ENCODE measurements around the gene ERMP1. TPM values are rescaled to one million over a fixed set of nuclear protein-coding genes. Genes with fewer than 3 reads are reported as not detected.

Gene ERMP1
- total RNA-seq, 2 experiments from 2014 or later = 23.5 to 27.1 TPM

DNA sequence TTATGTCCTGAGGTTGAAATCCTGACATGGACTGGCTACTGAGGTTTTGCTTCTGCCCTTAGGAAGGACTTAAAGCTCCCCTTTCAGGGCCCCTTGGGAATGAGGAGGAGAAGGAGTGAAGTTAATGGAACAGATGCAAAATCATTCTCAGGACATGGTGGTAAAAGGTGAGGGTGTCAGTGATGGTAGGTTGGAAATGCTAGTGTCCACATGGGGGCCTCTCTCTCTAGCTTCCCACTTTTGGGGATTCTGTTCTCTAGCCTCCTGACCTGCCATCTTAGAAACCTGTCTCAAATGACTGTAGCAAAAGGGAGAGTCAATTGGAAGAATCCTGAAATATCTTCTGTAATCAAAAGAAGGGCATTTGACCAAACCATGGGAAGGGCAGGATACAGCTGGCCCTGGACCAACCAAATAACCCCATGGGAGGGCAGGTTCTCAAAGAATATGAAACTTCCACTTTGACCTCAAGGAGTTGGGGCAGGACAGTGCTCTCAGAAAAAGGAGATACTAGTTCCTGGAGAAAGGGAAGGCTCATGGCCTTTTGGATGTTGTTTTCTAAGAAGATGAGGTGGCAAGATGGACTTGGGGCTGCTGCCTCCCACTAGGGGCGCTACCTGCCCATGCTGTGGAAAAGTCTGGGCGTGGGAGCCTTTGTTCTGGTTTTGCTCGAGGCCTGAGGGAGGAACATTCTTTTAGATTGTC lies 36.5 kb upstream of the ERMP1 start:
- H3K36me3 Mint-ChIP-seq (ENCODE audit: low read depth) = no peaks in the 10 kb centered on the region
- H3K9me3 Mint-ChIP-seq = no peaks in the 10 kb centered on the region
- H3K27me3 Mint-ChIP-seq (ENCODE audit: low read depth) = no peaks in the 10 kb centered on the region
- H3K27ac Mint-ChIP-seq = no peak overlapping the region
- peak; percentile 40 for DNase-seq
- CTCF ChIA-PET = interaction anchor here (0.8 to 1.6 kb wide), 4 partner anchors 12 to 125 kb away, joined by 3 to 4 read pairs (median 4); no protein-coding TSS in a partner anchor
- intact Hi-C loops (cut with micrococcal nuclease) = no loop called here
- H3K4me3 Mint-ChIP-seq = no peak overlapping the region
- peaks cover 9% of the 10 kb centered on the region for H3K4me1 Mint-ChIP-seq (ENCODE audit: low read depth)

DNA sequence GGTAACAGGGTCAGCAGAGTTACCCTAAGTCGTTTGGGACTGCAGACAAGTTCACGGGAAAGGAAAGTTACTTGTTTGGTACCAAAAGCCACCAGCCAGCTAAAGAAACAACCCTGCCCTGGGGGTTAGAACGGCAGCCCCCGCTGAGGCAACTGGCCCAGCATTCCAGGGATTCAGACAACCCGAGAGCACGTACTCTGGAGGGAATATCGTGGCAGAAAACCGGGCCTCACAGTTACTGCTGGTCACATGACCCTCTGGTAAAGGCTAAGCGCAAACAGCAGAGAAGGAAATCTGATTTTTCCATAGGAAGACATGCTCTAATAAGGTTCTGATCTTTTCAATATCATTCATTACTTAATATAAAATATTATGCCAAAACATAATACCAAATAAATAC lies 35.3 kb upstream of the ERMP1 start:
- Mint-ChIP-seq H3K27me3 (ENCODE audit: low read depth) (no peaks in the 10 kb centered on the region), H3K9me3 (no peaks in the 10 kb centered on the region), H3K27ac (no peak overlapping the region), H3K4me1 (ENCODE audit: low read depth) (peaks cover 1% of the 10 kb centered on the region), H3K4me3 (no peak overlapping the region), H3K36me3 (ENCODE audit: low read depth) (no peaks in the 10 kb centered on the region)
- intact Hi-C loops (cut with micrococcal nuclease) = no loop called here
- CTCF ChIA-PET = interaction anchor here (0.7 kb wide), 1 partner anchor 112 kb away, joined by 3 read pairs; no protein-coding TSS in a partner anchor
- no peak for DNase-seq

DNA sequence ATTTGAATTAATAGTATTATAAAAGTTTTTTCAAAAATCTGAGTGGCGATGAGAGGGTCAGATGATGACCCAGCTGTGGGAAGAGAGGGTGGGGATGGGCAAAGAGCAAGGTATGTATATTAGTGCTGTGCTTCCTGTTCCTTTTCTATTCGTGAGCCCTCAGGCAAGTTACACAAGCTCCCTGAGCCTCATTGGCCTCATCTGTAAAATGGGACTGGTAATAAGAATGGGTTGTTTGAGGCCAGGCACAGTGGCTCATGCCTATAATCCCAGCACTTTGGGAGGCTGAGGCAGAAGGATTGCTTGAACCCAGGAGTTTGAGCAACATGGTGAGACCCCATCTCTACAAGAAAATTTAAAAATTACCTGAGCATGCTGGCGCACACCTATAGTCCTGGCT lies 33.8 kb upstream of the ERMP1 start:
- Mint-ChIP-seq H3K9me3 (no peaks in the 10 kb centered on the region), H3K4me1 (ENCODE audit: low read depth) (peaks cover 1% of the 10 kb centered on the region), H3K27me3 (ENCODE audit: low read depth) (no peaks in the 10 kb centered on the region), H3K27ac (no peak overlapping the region), H3K4me3 (no peak overlapping the region), H3K36me3 (ENCODE audit: low read depth) (no peaks in the 10 kb centered on the region)
- intact Hi-C loops (cut with micrococcal nuclease) = no loop called here
- CTCF ChIA-PET = no interaction called here
- DNase-seq = no peak

DNA sequence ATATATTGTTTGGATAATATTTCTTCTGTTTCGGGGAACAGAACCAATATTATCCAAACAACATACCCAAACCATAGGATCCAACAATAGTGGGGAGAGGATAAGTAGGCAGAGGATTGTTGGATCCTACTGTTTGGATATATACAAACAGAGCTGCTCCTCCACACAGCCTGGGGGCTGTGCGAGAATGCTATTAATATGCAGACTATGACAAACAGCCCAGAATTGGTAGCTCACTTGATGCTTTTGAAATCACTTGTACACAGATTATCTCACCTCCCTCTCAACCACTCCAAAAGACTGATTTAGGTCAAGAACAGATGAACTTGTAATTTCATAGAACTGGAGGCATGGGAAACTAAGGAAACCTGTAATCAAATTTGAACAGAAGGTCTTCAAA lies 33.4 kb upstream of the ERMP1 start:
- no peaks in the 10 kb centered on the region for H3K9me3 Mint-ChIP-seq
- H3K36me3 Mint-ChIP-seq (ENCODE audit: low read depth) = no peaks in the 10 kb centered on the region
- no peak overlapping the region for H3K27ac Mint-ChIP-seq
- H3K27me3 Mint-ChIP-seq (ENCODE audit: low read depth) = no peaks in the 10 kb centered on the region
- no peak for DNase-seq
- no peak overlapping the region for H3K4me3 Mint-ChIP-seq
- intact Hi-C loops (cut with micrococcal nuclease) = no loop called here
- H3K4me1 Mint-ChIP-seq (ENCODE audit: low read depth) = peaks cover 1% of the 10 kb centered on the region
- CTCF ChIA-PET = no interaction called here

GRCh38 chr9:5864446-5864845 lies 31.5 kb upstream of the ERMP1 start:
- Mint-ChIP-seq H3K27ac (no peak overlapping the region), H3K4me1 (ENCODE audit: low read depth) (peaks cover 1% of the 10 kb centered on the region), H3K4me3 (no peak overlapping the region), H3K27me3 (ENCODE audit: low read depth) (no peaks in the 10 kb centered on the region), H3K9me3 (no peaks in the 10 kb centered on the region), H3K36me3 (ENCODE audit: low read depth) (no peaks in the 10 kb centered on the region)
- intact Hi-C loops (cut with micrococcal nuclease) = no loop called here
- CTCF ChIA-PET = interaction anchor here (0.9 to 1.3 kb wide), 2 partner anchors 22 to 190 kb away, joined by 3 to 5 read pairs; no protein-coding TSS in a partner anchor
- no peak for DNase-seq

GRCh38 chr9:5863092-5863746 lies 30.3 kb upstream of the ERMP1 start:
- no peak overlapping the region for H3K27ac Mint-ChIP-seq
- CTCF ChIA-PET = interaction anchor here (1.3 kb wide), 1 partner anchor 23 kb away, joined by 5 read pairs; no protein-coding TSS in a partner anchor
- no peak overlapping the region for H3K4me3 Mint-ChIP-seq
- no peaks in the 10 kb centered on the region for H3K4me1 Mint-ChIP-seq (ENCODE audit: low read depth)
- no peaks in the 10 kb centered on the region for H3K36me3 Mint-ChIP-seq (ENCODE audit: low read depth)
- intact Hi-C loops (cut with micrococcal nuclease) = no loop called here
- no peaks in the 10 kb centered on the region for H3K27me3 Mint-ChIP-seq (ENCODE audit: low read depth)
- DNase-seq = no peak
- no peaks in the 10 kb centered on the region for H3K9me3 Mint-ChIP-seq

GRCh38 chr9:5858833-5859232 lies 25.9 kb upstream of the ERMP1 start:
- DNase-seq = no peak
- Mint-ChIP-seq H3K27me3 (ENCODE audit: low read depth) (no peaks in the 10 kb centered on the region), H3K36me3 (ENCODE audit: low read depth) (peaks cover 1% of the 10 kb centered on the region), H3K27ac (no peak overlapping the region), H3K9me3 (no peaks in the 10 kb centered on the region), H3K4me1 (ENCODE audit: low read depth) (peaks cover 10% of the 10 kb centered on the region), H3K4me3 (no peak overlapping the region)
- intact Hi-C loops (cut with micrococcal nuclease) = no loop called here
- CTCF ChIA-PET = interaction anchor here (0.5 to 1.8 kb wide), 2 partner anchors 27 to 30 kb away, joined by 4 to 6 read pairs; no protein-coding TSS in a partner anchor

DNA sequence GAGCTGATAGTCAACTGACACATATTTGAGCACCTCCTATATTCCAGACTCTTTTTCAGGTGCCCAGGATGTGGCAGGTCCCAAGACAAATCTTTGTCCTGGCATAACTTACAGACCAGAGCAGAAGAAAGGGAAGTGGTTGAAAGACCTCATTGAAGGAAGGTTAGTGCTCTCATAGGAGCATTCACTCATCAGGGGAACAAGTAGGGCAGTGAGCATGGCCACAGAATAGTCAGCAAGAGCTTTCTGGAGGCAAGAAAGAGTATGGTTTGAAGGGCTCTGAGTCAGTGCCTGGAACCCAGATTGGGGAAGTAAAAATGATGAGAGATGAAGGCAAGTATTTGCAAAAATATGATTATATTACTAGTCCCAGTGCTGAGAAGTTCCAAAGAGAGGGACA lies 25.0 kb upstream of the ERMP1 start:
- peaks cover 1% of the 10 kb centered on the region for H3K36me3 Mint-ChIP-seq (ENCODE audit: low read depth)
- H3K4me3 Mint-ChIP-seq = no peak overlapping the region
- peaks cover 19% of the 10 kb centered on the region for H3K4me1 Mint-ChIP-seq (ENCODE audit: low read depth)
- H3K27me3 Mint-ChIP-seq (ENCODE audit: low read depth) = no peaks in the 10 kb centered on the region
- DNase-seq = no peak
- H3K9me3 Mint-ChIP-seq = no peaks in the 10 kb centered on the region
- intact Hi-C loops (cut with micrococcal nuclease) = no loop called here
- CTCF ChIA-PET = no interaction called here
- H3K27ac Mint-ChIP-seq = no peak overlapping the region

GRCh38 chr9:5854063-5854790 lies 21.3 kb upstream of the ERMP1 start:
- H3K9me3 Mint-ChIP-seq = no peaks in the 10 kb centered on the region
- peak; percentile 20 for DNase-seq
- intact Hi-C loops (cut with micrococcal nuclease) = loop anchor here (5.0 kb wide), 3 partner anchors 43 to 1022 kb away; partner anchors contain the start of gene KDM4C
- H3K36me3 Mint-ChIP-seq (ENCODE audit: low read depth) = peaks cover 1% of the 10 kb centered on the region
- H3K4me3 Mint-ChIP-seq = no peak overlapping the region
- peaks cover 41% of the 10 kb centered on the region for H3K4me1 Mint-ChIP-seq (ENCODE audit: low read depth)
- CTCF ChIA-PET = interaction anchor here (1.2 to 2.0 kb wide), 4 partner anchors 12 to 32 kb away, joined by 4 to 9 read pairs (median 4); partner anchors contain the start of gene ERMP1
- peak overlapping the region; percentile 44 for H3K27ac Mint-ChIP-seq
- no peaks in the 10 kb centered on the region for H3K27me3 Mint-ChIP-seq (ENCODE audit: low read depth)

- no peak for DNase-seq
- intact Hi-C loops (cut with micrococcal nuclease) = loop anchor here (5.0 kb wide), 3 partner anchors 44 to 1021 kb away; partner anchors contain the start of gene KDM4C
- H3K4me1 Mint-ChIP-seq (ENCODE audit: low read depth) = peaks cover 41% of the 10 kb centered on the region
- H3K27ac Mint-ChIP-seq = no peak overlapping the region
- CTCF ChIA-PET = interaction anchor here (1.1 to 2.0 kb wide), 4 partner anchors 11 to 67 kb away, joined by 3 to 9 read pairs (median 4); partner anchors contain the start of gene ERMP1
- no peaks in the 10 kb centered on the region for H3K27me3 Mint-ChIP-seq (ENCODE audit: low read depth)
- H3K36me3 Mint-ChIP-seq (ENCODE audit: low read depth) = peaks cover 1% of the 10 kb centered on the region
- no peak overlapping the region for H3K4me3 Mint-ChIP-seq
- H3K9me3 Mint-ChIP-seq = no peaks in the 10 kb centered on the region
Measured at GRCh38 chr9:5853617-5854016, 20.7 kb upstream of the ERMP1 start.

DNA sequence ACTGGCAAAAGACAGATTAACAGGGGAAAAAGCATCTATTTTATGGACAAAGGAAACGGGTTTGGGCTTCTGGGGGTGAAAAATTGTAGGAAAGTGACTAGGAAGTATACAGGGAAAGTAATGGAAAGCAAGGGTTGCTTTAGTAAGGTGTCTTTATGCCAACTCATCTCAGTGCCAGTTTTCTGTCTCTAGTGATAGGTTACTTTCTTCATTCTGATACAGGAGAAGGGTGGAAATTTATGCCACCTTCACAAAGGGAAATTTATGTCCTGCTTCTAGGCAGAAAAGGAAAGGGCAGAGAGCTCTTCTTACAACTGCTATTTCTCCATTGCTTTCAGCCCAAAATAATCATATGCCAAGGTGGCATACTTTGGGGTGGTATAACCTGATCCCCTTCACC lies 20.1 kb upstream of the ERMP1 start:
- H3K9me3 Mint-ChIP-seq = no peaks in the 10 kb centered on the region
- H3K27ac Mint-ChIP-seq = no peak overlapping the region
- H3K27me3 Mint-ChIP-seq (ENCODE audit: low read depth) = no peaks in the 10 kb centered on the region
- intact Hi-C loops (cut with micrococcal nuclease) = loop anchor here (5.0 kb wide), 3 partner anchors 44 to 1021 kb away; partner anchors contain the start of gene KDM4C
- H3K4me1 Mint-ChIP-seq (ENCODE audit: low read depth) = peaks cover 41% of the 10 kb centered on the region
- CTCF ChIA-PET = interaction anchor here (0.6 to 2.3 kb wide), 5 partner anchors 12 to 66 kb away, joined by 3 to 14 read pairs (median 5); partner anchors contain the start of gene ERMP1
- peaks cover 1% of the 10 kb centered on the region for H3K36me3 Mint-ChIP-seq (ENCODE audit: low read depth)
- no peak overlapping the region for H3K4me3 Mint-ChIP-seq
- DNase-seq = no peak

DNA sequence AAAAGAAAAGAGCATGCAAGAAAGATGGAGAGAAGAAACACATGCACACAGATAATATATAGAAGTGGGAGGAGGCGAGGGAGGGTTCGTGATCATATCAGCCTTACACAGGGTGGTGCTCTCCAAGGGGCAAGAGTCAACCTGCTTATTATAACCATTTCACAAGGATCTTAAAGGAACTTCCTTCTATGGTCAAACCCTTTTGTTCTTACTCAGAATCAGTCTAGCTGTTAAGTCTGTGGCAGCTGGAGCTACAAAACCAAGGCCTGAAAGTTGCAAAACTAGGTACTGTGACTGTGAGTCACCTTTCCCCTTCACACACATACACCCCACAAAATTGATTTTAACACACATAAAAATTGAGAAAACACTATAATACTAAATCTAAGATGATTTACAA lies 18.5 kb upstream of the ERMP1 start:
- intact Hi-C loops (cut with micrococcal nuclease) = loop anchor here (1.0 to 5.0 kb wide), 11 partner anchors 9 to 1019 kb away; partner anchors contain the start of genes ERMP1 and KDM4C
- peak; percentile 73 for DNase-seq
- H3K27ac Mint-ChIP-seq = peak overlapping the region; percentile 26
- peaks cover 1% of the 10 kb centered on the region for H3K36me3 Mint-ChIP-seq (ENCODE audit: low read depth)
- peaks cover 41% of the 10 kb centered on the region for H3K4me1 Mint-ChIP-seq (ENCODE audit: low read depth)
- no peaks in the 10 kb centered on the region for H3K9me3 Mint-ChIP-seq
- H3K27me3 Mint-ChIP-seq (ENCODE audit: low read depth) = no peaks in the 10 kb centered on the region
- H3K4me3 Mint-ChIP-seq = no peak overlapping the region
- CTCF ChIA-PET = interaction anchor here (0.7 to 2.3 kb wide), 4 partner anchors 12 to 243 kb away, joined by 3 to 14 read pairs (median 4); partner anchors contain the start of gene ERMP1
